ENCODE data around the gene MRPL50.

DNA sequence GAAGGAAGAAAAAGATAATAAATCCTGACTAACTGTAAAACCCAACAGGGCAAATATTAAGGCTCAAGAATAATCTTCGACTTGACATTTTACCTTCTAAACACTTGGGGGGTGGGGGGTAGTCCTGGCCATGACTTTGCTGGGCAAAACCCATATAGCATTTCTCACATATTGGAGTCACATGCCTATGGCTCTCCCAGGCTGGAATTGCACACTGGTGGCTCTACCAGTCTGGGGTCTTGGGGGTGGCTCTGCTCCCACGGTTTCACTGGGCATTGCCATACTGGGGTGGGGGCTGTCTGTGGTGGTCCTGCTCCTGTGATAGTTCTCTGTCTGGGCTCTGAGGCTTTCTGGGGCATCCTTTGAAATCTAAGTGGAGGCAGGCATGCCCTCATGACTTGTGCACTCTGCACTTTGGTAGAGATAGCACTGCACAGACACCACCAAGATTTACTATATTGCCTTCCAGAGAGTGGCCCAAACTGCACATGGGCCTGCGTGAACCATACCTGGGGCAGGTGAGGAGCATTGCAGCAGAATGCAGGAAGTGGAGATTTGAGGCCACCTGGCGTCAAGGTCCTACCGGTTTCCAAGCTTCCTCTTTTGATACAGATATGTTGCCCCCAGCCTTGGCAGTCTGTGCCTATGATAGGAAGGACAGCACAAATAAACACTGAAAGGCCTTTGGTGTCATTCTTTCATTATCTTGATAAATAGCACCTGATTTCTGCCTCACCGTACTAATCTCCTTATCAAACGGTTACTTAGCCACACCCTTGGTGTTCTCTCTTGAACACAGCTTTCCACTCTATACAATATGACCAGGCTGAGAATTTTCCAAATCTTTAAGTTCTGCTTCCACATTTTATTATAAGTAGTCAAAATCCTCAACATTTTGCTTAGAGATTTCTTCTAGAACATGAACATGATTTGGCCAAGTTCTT, 43.4 kb downstream of the MRPL50 start:
- TF ChIP-seq POLR2AphosphoS5 (IDR thresholded peaks at IDR 0.05; ENCODE audit: borderline replicate concordance, low read depth, low read length) (no peak), EZH2 (IDR thresholded peaks at IDR 0.05) (no peak)

All from SK-N-MC (cell line).